Esophagus (tissue), 2 donors: ENCODE measurements around the gene HOXB9. TPM values are rescaled to one million over a fixed set of nuclear protein-coding genes. Genes with fewer than 3 reads are reported as not detected.

Experiments
- H3K27ac ChIP-seq, 2 donors: one replicate each; pipeline ENCODE4 v1.5.1; 2013; ENCODE audit warnings: low read depth in 2 of 2, mild to moderate bottlenecking in 2 of 2, inconsistent platforms in 1 of 2, low read length in 1 of 2, moderate library complexity in 1 of 2
- H3K27me3 ChIP-seq, 2 donors: one replicate each; pipeline ENCODE4 v1.6.1; 2013; ENCODE audit warnings: low read length in 2 of 2, control low read depth in 1 of 2, mild to moderate bottlenecking in 1 of 2; ENCODE audit not compliant: insufficient read depth in 2 of 2, control insufficient read depth in 1 of 2
- H3K36me3 ChIP-seq, 2 donors: one replicate each; pipeline ENCODE4 v1.6.1; 2013; ENCODE audit warnings: low read length in 1 of 2; ENCODE audit not compliant: control insufficient read depth in 2 of 2, insufficient read depth in 2 of 2
- H3K4me1 ChIP-seq, 2 donors: one replicate each; pipeline ENCODE4 v1.6.1; 2013; ENCODE audit warnings: low read length in 1 of 2; ENCODE audit not compliant: control insufficient read depth in 2 of 2, insufficient read depth in 2 of 2
- H3K4me3 ChIP-seq, 2 donors: one replicate each; pipeline ENCODE4 v1.5.1; 2013; ENCODE audit warnings: low read length in 2 of 2, mild to moderate bottlenecking in 2 of 2, low read depth in 1 of 2, moderate library complexity in 1 of 2
- H3K9me3 ChIP-seq, 2 donors: one replicate each; pipeline ENCODE4 v1.6.1; 2013; ENCODE audit warnings: mild to moderate bottlenecking in 2 of 2, low read depth in 1 of 2, low read length in 1 of 2, moderate library complexity in 1 of 2; ENCODE audit not compliant: control insufficient read depth in 2 of 2, insufficient read depth in 1 of 2
- WGBS, 2 donors: extraction: QIAGEN DNeasy Blood & Tissue Kit; methylation state at CpG; one replicate each; pipeline ENCODE4 v1.1.7; 2013; 5-methylcytosine and 5-hydroxymethylcytosine counted together
- polyA plus RNA-seq, 2 donors: library from polyadenylated mRNA; stranded (reverse); fragments of 200-250 nt; gene quantifications; one replicate each; pipeline ENCODE4 v1.2.3, GENCODE V29; 2013
- donor health status: healthy with polysubstance abuse.
- donor health status: Bipolar disorder and iron deficiency.

Gene HOXB9
- polyA plus RNA-seq, 2 donors: 0.02 TPM; not detected in 1

GRCh38 chr17:48640858-48641180 lies 14.7 kb upstream of the HOXB9 start:
- H3K36me3 ChIP-seq: no peaks in the 10 kb centered on the region

GRCh38 chr17:48639982-48640857 lies 14.1 kb upstream of the HOXB9 start:
- H3K4me3 ChIP-seq: no peak overlapping the region
- no peaks in the 10 kb centered on the region for H3K4me1 ChIP-seq
- peaks cover 25 to 54% of the 10 kb centered on the region in 2 donors for H3K27me3 ChIP-seq
- 49 to 58% methylated on average over 6 of the region's 6 CpGs for WGBS, 2 donors
- no peaks in the 10 kb centered on the region for H3K36me3 ChIP-seq
- peaks cover 0 to 7% of the 10 kb centered on the region in 2 donors for H3K9me3 ChIP-seq
- no peak overlapping the region for H3K27ac ChIP-seq

More at GRCh38 chr17:48640858-48641180, 14.7 kb upstream of the HOXB9 start:
- Histone ChIP-seq H3K9me3 (peaks cover 0 to 7% of the 10 kb centered on the region in 2 donors), H3K4me1 (no peaks in the 10 kb centered on the region), H3K4me3 (no peak overlapping the region), H3K27ac (no peak overlapping the region), H3K27me3 (peaks cover 24 to 51% of the 10 kb centered on the region in 2 donors)
- 47 to 57% methylated on average over 1 of the region's 1 CpG for WGBS, 2 donors

- peaks cover 25 to 61% of the 10 kb centered on the region in 2 donors for H3K27me3 ChIP-seq
- no peaks in the 10 kb centered on the region for H3K36me3 ChIP-seq
- no peaks in the 10 kb centered on the region for H3K4me1 ChIP-seq
- peaks cover 0 to 7% of the 10 kb centered on the region in 2 donors for H3K9me3 ChIP-seq
- no peak overlapping the region for H3K27ac ChIP-seq
- no peak overlapping the region for H3K4me3 ChIP-seq
- WGBS, 2 donors: 26 to 27% methylated on average over 5 of the region's 5 CpGs
Observed at GRCh38 chr17:48639136-48639535, 13.0 kb upstream of the HOXB9 start.

GRCh38 chr17:48637323-48638260 lies 11.4 kb upstream of the HOXB9 start:
- Histone ChIP-seq H3K36me3 (no peaks in the 10 kb centered on the region), H3K27me3 (peaks cover 18 to 61% of the 10 kb centered on the region in 2 donors), H3K9me3 (peaks cover 4 to 7% of the 10 kb centered on the region in 2 donors), H3K4me3 (no peak overlapping the region), H3K27ac (no peak overlapping the region), H3K4me1 (no peaks in the 10 kb centered on the region)
- WGBS, 2 donors: 29 to 33% methylated on average over 18 of the region's 18 CpGs

- H3K27ac ChIP-seq: no peak overlapping the region
- H3K36me3 ChIP-seq: no peaks in the 10 kb centered on the region
- H3K4me1 ChIP-seq: no peaks in the 10 kb centered on the region
- peaks cover 16 to 62% of the 10 kb centered on the region in 2 donors for H3K27me3 ChIP-seq
- no peak overlapping the region for H3K4me3 ChIP-seq
- H3K9me3 ChIP-seq: peaks cover 3 to 4% of the 10 kb centered on the region in 2 donors
- WGBS, 2 donors: 4 to 5% methylated on average over 36 to 39 of the region's 39 CpGs
Observed at GRCh38 chr17:48636177-48637018, 10.2 kb upstream of the HOXB9 start.

GRCh38 chr17:48634493-48635208 lies 8.5 kb upstream of the HOXB9 start:
- H3K4me3 ChIP-seq: no peak overlapping the region
- peaks cover 2 to 4% of the 10 kb centered on the region in 2 donors for H3K9me3 ChIP-seq
- H3K36me3 ChIP-seq: no peaks in the 10 kb centered on the region
- no peaks in the 10 kb centered on the region for H3K4me1 ChIP-seq
- H3K27ac ChIP-seq: no peak overlapping the region
- 33 to 39% methylated on average over 20 of the region's 20 CpGs for WGBS, 2 donors
- H3K27me3 ChIP-seq: peaks cover 14 to 63% of the 10 kb centered on the region in 2 donors

GRCh38 chr17:48633266-48633677 lies 7.1 kb upstream of the HOXB9 start:
- Histone ChIP-seq H3K4me1 (no peaks in the 10 kb centered on the region), H3K4me3 (no peak overlapping the region), H3K36me3 (no peaks in the 10 kb centered on the region), H3K27ac (no peak overlapping the region), H3K27me3 (peaks cover 8 to 62% of the 10 kb centered on the region in 2 donors), H3K9me3 (peaks cover 2 to 4% of the 10 kb centered on the region in 2 donors)
- 15 to 23% methylated on average over 35 of the region's 35 CpGs for WGBS, 2 donors

- H3K27ac ChIP-seq: no peak overlapping the region
- 22 to 24% methylated on average over 7 of the region's 7 CpGs for whole genome bisulfite sequencing, 2 donors
- no peaks in the 10 kb centered on the region for H3K36me3 ChIP-seq
- no peak overlapping the region for H3K4me3 ChIP-seq
- H3K27me3 ChIP-seq: peaks cover 8 to 63% of the 10 kb centered on the region in 2 donors
- H3K9me3 ChIP-seq: peaks cover 2 to 4% of the 10 kb centered on the region in 2 donors
- H3K4me1 ChIP-seq: no peaks in the 10 kb centered on the region
Observed at GRCh38 chr17:48632579-48633265, 6.6 kb upstream of the HOXB9 start.
